Activated gamma-delta T cell treated with anti-CD3 and anti-CD28 coated beads, Interleukin-2, amount 50 U/mL, for 16 hours (primary cell): ENCODE data around the gene CYB561D2.

Experiments used
- DNase-seq: peaks from one replicate; pipeline ENCODE4 v3.0.0-alpha.2; 2020; ENCODE audit warnings: low read depth

The CYB561D2 gene

DNA sequence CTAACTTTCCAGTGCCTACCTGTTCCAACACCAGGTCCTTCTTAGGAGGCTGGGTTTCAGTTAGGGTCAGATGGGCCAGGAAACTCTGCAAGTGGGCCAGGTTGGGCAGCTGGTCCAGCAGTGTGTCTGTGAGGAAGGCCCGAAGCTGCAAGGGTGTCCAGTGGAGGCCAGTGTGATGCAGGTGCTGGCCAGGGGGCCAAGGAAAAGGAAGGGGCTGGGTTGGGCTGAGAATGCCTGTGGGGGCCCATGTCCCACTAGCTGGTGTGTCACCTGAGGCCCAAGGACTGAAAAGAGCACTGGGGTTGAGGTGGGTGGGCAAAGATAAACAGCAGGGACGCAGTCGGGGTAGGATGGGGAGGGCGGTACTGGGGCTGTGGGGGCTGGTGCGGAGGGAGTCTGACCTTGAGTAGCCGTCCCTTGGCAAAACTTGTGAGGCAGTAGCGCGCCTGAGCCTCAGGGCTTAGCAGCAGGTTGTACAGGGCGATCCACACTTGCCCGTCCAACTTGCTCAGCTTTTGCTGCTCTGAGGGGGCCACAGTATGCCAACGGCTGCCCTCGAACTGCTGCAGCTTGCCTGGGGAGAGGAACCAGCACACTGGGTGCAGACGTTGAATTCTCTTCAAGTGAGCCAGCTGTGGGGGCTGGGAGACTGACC lies 8.5 kb upstream of the CYB561D2 start:
- DNase-seq = no peak

DNA sequence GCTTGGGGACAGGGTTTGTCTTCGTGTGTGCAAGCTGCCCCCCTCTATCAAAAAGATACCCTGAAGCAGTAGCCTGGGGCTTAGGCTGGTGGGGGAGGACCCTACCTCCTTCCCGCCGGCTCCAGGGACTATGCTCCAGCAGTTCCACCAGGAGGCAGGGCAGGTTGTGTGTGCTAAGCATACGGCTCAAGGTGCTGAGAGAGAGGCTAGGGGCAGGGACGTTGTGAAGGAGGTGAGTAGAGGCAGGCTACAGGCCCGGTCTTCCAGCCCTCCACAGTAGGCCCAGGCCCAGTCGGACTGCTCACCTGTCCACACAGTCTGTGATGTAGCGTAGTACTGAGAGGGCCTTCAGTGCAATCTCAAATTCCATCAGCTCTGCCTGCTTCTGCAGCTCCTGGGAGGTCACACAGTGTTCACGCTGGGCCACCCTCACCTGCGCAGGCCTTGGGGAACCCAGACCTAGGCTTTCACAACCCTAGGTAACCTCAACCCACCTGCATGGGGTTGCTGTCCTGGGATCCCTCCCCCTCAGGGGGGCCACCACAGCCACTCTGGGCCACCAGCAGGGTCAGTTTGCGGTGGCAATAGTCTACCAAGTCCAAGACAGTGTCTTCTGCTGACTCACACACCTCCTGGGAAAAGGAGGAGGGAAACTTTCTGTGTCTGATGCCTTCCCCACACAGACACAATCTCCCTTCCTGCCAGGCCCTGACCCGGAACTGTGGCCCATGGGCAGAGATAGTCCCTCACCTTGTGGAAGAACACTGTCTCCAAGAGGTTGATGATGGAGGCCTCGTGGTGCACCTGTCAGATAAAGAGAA lies 7.6 kb upstream of the CYB561D2 start:
- no peak for DNase-seq

DNA sequence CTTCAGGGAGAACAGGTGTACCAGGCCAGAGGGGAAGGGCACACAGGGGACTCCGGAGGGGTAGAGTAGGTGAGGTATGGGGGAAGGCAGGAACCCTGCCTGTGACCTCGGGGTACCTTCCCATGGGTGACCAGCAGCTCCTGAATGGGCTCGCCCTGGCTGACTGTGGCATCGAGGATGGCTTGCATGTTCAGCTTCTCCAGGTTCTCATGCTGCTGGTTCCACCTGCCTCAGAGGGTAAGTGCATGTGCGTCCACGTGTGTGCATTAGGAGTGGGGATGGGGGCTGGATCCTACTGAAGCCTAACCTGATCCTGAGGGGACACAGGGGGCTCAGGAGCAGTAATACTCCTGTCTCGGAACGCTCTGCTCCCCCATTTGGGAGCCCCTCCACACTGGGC lies 5.7 kb upstream of the CYB561D2 start:
- no peak for DNase-seq

DNA sequence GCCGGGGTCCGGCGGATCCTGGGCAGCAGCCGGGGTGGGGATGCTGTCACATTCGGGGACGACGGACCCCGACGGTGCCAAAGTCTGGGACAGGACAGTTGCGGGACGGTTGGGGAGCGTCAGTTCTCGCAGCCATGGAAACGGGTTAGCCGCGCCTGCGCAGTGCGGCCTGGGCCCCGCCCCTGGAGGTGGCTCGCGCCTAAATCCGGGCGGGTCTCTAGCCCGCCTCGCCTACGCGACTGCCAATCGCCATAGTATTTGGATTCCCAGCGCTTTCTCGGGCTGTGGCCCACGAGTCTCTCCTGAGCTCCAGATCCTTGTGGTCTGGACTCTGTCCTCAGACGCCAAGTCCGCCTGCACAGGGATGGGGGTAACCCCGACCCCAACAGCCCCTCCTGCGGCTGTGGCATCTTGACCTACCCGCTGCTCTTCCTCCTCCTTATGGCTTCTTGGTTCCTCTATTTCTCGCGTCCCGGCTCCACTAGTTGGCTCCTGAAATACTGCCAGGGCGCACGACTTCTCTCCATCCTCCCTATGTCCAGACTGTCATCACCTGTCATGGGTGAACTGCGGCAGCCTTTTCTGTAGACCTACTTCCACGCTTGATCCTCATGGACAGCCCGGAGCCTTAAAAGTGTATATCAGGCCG lies 5.0 kb upstream of the CYB561D2 start, which contains the start of gene ZMYND10:
ZMYND10 (minus strand) TSS at position 147 of the 649 bp plus-strand sequence. CDS start 153 bp downstream, outside the sequence.
- peak; percentile 53 for DNase-seq

DNA sequence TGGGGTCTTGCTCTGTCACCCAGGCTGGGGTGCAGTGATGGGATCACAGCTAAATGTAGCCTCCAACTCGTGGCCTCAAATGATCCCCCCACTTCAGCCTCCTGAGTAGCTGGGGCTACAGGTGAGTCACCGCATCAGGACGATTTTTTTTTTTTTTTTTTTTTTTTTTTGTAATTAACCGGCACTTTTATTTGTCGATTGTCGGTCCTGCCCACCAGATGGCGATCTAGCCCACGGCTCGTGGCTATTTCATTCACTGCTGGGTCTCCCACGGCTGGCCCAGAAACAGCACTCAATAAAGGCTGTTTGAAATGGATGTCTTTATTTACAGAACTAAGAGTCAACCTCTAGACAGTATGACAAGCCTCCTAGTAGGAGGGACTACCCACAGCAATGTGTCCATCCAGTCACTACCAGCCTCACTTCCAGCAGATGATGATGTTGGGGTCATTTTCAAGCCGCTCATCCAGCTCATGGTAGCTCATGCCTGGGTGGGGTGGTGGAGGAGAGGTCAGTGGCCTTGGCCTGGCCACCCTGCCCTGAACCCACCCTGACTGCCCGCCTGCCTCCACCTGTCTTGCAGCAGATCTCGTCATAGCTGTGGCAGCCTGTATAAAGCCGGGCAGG lies 3.4 kb upstream of the CYB561D2 start:
- DNase-seq = peak; percentile 65

DNA sequence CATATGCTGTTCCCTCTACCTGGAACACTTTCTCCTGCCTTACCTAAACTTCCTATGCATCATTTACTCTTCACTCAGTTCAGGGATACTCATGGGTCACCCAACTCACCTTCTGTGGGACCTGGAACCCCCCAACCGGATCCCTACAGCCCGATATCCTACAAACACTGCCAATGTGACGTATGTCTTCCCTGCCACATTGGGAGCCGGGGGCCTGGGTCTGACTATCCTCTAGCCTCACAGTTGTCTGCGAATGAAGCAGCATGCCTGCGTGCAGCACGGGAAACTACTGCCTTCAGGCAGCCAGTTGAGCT lies 492 bp upstream of the CYB561D2 start:
- DNase-seq = no peak

DNA sequence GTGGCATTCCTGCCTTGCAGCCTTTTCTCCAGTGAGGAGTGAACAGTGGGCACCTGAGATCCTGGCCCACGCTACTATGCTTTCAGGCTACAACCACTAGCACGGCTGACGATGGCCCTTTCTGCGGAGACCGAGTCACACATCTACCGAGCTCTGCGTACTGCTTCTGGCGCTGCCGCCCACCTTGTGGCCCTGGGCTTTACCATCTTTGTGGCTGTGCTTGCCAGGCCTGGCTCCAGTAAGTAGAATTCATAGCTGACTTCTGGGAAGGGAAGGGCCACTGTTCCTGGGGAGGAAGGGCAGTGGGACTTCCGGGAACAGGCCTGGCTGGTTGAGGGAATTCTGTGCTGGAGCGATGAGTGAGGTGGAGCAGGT lies 648 bp downstream of the CYB561D2 start:
- no peak for DNase-seq

DNA sequence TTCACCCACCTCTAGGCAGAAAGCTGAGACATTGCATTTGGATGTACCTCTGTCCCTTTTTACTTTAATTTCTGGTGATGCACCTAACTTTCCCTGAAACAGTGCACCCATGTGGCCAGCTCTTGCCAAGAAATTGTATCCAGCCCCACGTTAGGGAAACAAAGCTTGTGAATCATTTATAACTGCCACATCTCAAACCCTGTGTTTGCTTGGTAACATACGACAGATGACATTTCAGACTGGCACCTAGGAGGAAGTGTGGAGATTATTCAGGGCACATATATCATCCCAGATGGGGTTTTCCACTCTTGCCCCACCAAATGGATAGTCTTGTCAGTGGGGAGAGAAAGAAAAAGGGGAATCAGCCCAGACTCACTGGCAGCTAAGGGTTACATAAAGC lies 2.1 kb downstream of the CYB561D2 start:
- no peak for DNase-seq

DNA sequence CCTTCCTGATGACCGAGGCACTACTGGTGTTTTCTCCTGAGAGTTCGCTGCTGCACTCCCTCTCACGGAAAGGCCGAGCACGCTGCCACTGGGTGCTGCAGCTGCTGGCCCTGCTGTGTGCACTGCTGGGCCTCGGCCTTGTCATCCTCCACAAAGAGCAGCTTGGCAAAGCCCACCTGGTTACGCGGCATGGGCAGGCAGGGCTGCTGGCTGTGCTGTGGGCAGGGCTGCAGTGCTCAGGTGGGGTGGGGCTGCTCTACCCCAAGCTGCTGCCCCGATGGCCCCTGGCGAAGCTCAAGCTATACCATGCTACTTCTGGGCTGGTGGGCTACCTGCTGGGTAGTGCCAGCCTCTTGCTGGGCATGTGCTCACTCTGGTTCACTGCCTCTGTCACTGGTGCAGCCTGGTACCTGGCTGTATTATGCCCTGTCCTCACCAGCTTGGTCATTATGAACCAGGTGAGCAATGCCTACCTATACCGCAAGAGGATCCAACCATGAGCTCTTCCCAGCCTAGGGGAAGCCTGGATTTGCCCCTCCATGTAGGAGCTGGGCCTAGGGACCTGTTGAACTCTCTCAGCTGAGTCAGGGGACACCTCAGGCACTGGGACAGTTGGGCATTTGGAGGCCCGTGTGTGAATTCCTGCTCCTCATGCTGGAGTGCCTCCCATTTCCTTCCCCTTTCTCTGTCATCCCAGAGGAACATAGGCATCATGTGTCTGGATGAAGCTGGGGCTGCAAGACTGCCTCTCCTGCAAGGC lies 2.8 kb downstream of the CYB561D2 start:
- no peak for DNase-seq

DNA sequence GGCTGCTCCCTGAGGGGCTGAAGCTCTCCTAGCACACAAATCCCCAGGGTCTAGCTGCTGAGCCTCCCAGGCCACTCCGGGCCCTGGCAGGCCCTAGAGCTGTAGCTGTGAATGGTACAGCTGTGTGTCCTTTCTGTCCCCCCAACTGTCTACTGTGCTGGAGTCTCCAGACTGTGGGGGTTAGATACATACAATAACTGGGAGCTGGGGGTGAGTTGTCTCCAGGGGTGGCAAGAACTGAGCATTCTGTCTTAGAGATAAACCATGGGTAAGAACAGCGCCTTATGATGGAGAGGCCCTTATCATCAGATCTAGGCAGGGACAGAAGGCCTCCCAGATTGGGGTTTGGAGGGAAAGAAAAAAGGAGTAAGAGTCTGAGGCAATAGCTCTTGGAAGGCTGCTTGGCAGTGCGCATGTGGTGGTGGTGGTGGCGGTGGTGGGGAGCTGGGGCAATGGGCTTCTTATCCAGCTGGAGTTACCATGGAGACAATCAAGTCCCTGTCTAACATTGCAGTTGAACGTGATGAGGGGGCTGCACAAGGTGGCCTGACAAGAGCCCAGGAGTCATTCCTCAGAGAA lies 3.6 kb downstream of the CYB561D2 start:
- DNase-seq = no peak

DNA sequence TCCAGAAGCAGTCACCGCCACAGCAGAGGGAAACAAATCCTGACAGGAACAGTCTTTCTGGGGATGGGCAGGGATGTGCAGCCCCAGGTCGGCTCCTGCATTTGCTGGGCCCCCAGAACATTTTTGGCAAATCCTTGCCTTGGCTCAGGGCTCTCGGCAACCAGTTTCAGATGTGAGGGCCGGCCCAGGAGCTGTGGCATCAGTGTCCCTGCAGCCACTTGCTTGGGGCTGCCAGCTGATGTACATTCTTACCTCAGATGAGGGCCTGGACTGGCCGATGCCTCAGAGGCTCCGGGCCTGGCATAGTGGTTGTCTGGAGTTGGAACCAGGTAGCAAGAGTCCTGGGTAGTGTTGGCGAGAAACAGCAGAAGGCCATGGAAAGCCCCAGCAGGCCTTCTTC lies 4.2 kb downstream of the CYB561D2 start:
- DNase-seq = no peak

DNA sequence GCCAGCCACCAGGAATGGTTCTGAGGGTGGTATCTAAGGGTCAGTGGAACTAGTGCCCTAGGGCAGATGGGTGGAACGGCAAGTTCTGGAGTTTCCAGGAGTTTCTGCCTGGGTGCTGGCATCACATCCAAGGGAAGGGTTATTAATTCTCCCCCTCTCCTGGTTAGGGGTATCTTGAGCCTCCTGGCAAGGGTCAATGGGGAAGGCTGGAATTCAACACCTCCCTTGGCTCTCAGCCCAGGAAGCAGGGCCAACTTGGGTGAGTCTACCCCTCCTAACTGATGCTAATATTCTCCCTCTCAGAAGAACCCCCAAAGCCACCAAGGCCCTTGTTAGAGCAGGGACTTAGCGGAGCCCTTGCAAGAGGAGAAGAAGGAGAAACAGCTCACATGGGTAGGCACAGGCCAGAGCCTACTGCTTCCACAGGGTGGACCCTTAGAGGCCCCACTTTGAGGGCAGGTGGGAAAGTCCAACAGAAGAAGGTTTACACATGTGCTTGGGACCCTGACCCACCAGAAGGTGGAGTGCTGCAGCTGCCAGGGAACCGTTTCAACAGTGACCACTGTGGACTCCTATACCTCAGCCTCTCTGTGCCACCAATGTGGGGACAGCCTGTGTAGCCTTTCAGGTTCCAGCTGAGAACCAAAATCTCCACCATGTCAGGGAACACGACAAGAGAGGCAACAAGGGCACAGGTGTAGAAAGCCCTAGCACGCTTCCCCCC lies 5.3 kb downstream of the CYB561D2 start:
- DNase-seq = no peak

DNA sequence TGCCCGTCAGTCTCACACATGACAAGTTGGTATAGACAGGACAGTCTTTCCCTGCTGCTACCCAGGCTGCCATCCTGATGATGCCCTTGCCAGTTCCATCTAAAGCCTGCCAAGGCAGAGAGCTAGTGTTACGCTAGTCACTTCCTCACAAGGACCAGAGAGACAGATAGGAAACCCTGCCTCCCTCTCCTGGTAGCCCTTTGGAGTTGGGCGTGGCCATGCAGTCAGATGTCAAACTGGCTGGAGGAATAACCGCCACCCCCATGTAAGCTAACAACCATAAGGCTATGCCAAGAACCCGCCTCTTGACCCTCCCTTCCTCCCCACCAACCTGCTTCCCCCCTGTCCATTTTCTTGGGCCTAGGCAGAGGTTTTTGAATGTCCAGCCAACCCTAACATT lies 5.9 kb downstream of the CYB561D2 start:
- no peak for DNase-seq

DNA sequence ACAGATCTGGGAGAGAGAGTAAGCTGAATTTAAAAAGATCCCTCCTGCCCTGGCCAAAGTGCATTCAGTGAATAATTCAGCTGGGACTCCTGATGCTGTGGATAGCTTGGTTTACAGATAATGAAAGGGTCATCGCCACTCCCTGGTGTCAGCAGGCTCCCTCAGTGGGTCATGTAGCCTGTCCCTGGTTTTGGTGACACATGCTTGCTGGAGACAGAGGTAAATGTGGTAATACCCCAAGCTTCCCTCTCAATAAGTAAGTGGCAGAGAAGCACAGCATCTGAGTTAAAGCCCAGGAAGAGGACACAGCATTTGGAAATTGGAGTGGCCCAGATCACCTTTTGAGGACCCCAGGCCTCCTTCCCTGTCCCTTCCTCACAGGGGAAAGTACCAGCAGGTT lies 6.8 kb downstream of the CYB561D2 start:
- DNase-seq = no peak

DNA sequence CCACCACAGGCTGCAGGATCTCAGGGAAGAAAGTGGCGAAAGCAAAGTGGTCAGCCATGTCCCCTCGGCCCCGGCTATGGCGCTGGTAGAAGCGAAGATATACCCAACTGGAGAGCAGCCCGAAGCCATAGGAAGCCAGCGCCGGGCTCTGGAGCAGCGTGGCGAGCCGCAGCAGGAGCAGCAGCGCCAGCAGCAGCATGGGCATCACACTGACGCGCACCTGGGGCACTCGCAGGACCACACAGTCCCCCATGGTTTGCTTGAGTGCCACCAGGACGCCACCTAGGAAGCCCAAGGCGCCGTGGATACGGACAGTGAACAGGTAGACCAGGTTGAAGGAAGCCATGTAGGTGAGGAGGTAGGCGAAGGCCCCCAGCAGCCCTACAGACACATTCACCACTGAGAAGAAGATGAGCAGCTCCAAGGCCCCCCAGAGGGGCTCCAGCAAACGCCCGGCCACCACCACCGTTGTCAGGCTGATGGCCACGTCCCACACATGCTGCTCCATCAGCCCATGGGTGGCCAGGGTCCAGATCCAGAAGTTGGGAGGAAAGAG lies 7.8 kb downstream of the CYB561D2 start:
- no peak for DNase-seq

DNA sequence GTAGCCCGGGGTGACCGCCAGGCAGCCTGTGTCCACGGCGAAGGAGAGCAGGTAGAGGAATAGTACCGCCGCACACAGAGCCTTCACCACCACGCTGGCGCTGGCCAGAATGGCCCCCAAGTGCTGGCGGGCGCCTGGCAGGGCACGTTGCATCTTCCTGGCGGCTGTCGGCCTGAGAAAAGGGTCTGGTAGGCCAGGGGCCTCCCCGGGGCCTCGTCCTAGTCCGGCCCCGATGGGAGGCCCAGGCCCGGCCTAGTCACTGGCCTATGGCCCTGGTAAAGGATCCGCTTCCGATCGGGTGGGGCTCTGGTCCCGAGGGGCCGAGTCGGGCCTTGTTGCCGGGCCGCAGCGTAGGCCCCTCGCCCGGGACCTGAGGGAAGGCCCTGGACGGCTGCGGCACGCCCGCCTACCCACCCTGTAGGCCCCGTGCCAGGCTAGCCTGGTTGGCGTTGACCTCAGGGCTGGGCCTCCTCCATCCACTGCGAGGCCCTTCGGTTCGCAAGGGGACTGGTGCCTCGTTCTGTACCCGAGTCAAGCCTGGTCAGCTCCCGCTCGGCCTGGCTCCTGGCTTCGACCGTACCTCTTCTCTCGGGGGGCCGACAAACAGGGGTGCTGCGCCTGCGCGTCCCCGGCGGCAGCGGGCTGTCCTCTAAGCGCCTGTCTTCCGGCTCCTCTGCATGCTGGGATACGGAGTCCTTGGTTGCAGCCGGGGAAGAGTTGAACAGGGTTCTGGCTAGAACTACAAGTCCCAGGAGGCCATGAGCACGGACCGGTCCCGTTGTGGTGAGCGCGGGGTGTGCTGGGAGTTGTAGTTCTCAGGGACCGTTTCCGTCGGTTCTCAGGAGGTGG lies 8.5 kb downstream of the CYB561D2 start, which contains the start of gene TMEM115:
TMEM115 (minus strand) TSS at position 611 of the 849 bp plus-strand sequence; CDS start at position 153, 458 bp downstream.
- peak; percentile 91 for DNase-seq

DNA sequence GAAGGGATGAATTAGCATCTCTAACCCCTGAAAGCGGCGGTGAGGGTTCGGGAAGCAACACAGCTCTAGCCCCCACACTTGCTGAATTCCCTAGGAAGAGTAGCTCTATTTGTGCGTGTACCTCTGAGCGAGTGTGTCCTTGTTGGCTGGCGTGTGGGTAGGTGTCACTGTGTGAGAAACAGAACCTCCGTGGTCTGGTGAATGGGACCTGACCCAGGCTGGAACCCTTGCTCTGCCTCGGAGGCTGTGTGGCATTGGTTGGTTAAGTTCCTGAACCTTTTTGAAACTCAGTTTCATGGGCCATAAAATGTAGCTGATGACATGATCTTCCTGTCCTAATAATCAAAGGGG lies 9.1 kb downstream of the CYB561D2 start:
- no peak for DNase-seq

DNA sequence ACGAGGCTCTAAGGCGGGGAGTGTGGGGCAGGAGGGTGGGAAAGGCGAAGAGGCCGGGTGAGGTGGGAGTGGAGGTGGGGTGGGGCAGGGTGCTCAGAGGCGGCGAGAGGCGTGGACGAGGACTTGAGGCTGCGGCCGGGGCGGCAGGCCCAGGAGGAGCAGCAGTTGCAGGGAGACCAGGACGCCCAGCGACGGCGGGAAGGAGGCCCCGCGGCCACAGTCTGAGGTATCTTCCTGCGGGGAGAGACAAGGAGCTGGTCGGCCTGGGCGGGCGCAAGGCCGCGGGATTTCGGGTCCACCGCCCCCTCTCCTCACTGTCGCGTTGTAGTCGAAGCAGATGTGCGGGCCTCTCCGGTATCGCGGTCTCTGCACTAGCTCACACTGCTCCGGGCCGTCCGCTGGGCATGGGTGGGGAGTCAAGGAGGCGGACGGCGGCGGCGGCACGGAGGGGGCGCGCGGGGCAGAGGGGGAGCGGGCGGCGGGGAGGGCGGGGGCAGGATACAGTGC lies 14.0 kb downstream of the CYB561D2 start:
- DNase-seq = no peak

DNA sequence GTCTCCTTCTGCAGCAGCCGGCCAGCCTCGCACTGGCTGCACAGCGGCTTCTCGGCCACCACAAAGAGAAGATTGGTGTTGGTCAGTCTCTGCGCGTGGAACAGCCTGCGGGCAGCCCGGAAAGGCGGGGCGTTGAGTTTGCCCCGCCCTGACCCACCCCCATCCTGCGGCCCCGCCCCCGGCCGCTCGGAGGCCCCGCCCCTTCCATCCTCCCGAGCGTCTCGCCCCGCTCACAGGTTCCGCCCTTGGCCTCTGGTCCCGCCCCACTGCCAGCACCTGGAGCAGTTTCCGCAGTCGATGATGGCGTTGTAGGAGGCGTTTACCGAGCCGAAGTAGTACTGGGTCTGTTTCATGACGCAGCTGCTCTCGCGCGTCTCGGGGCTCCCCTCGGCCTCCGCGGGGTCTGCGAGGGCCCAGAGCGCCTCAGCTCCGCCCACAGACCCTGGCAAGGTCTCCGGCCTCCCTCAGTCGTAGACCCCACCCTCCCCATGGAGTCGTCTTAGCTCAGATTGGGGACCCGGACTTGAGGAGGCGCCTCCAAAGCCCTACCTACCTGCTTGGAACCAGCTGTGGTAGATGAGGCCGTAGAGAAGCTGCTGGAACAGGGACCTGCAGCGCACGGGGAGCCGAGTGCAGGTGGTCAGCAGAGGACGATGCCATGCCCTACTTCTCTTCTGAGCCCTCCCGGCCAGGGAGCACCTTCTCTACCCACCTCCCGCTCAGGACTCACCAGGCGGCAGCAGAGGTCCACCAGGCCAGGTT lies 14.6 kb downstream of the CYB561D2 start:
- peak; percentile 89 for DNase-seq
